Measurements from ENCODE around the gene PLIN5.

DNA sequence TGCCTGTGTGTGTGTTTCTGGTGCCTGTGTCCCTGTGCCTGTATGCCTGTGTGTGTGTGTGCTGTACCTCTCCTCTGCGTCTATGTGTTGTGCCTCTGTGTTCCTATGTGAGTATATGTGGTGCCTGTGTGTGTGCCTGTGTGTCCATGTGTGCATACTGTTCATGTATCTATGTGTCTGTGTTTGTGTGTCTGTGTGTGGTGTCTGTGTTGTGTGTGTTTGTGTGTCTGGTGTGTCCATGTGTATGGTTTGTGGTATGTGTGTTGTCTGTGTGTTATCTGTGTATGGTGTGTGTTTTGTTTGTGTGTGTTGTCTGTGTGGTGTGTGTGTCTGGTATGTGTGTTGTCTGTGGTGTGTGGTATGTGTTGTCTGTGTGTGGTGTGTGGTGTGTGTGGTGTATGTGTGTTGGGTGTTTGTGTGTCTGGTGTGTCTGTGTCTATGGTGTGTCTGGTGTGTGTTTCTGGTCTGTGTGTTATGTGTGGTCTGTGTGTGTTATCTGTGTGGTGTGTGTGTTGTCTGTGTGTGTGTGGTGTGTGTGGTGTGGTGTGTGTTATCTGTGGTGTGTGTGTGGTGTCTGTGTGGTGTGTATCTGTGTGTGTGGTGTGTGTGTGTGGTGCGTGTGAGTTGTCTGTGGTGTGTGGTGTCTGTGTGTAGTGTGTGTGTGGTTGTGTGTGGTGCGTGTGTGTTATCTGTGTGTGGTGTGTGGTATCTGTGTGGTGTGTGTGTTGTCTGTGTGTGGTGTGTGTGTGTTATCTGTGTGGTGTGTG is 42.5 kb downstream of the PLIN5 start:
- no peak for TF ChIP-seq POLR2A (IDR thresholded peaks at IDR 0.05)
- TF ChIP-seq, protein P1, sequence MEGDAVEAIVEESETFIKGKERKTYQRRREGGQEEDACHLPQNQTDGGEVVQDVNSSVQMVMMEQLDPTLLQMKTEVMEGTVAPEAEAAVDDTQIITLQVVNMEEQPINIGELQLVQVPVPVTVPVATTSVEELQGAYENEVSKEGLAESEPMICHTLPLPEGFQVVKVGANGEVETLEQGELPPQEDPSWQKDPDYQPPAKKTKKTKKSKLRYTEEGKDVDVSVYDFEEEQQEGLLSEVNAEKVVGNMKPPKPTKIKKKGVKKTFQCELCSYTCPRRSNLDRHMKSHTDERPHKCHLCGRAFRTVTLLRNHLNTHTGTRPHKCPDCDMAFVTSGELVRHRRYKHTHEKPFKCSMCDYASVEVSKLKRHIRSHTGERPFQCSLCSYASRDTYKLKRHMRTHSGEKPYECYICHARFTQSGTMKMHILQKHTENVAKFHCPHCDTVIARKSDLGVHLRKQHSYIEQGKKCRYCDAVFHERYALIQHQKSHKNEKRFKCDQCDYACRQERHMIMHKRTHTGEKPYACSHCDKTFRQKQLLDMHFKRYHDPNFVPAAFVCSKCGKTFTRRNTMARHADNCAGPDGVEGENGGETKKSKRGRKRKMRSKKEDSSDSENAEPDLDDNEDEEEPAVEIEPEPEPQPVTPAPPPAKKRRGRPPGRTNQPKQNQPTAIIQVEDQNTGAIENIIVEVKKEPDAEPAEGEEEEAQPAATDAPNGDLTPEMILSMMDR (IDR thresholded peaks at IDR 0.05): no peak

Data from breast epithelium (tissue), 3 donors.